ENCODE results near the gene ZNF202. TPM values are rescaled to one million over a fixed set of nuclear protein-coding genes. Genes with fewer than 3 reads are reported as not detected.

Gene ZNF202
- total RNA-seq: 5.6 and 6.5 TPM in 2 replicates

GRCh38 chr11:123741159-123742030 lies at the start of gene ZNF202:
ZNF202 (minus strand) TSS chr11:123741660; CDS start chr11:123730888, 10,772 bp downstream.
- peak; percentile 94 for DNase-seq (ENCODE audit: insufficient read length, low spot score, missing footprints)
- Histone ChIP-seq H3K4me3 (ENCODE audit: insufficient read depth, low read length) (peak within 1 kb of the TSS; percentile 89), H3K9me3 (ENCODE audit: low read depth, low read length) (no peaks in the 10 kb centered on the region), H3K36me3 (ENCODE audit: insufficient read depth, low read length) (peaks cover 13% of the 10 kb centered on the region), H3K79me2 (ENCODE audit: insufficient read depth, low read length) (peaks cover 55% of the 10 kb centered on the region), H3K4me2 (ENCODE audit: insufficient read depth, low read length) (peak within 1 kb of the TSS; percentile 97), H3K4me1 (ENCODE audit: insufficient read depth, low read length) (peaks cover 12% of the 10 kb centered on the region), H3K27me3 (ENCODE audit: insufficient read depth, low read length) (no peaks in the 10 kb centered on the region), H3K27ac (ENCODE audit: low read depth, low read length) (peak within 1 kb of the TSS; percentile 67), H4K20me1 (ENCODE audit: insufficient read depth, low read length) (peaks cover 8% of the 10 kb centered on the region), H2AFZ (ENCODE audit: low read length) (peak within 1 kb of the TSS; percentile 100)
- TF ChIP-seq CTCF (IDR thresholded peaks at IDR 0.05; ENCODE audit: extremely low read depth, low read depth, low read length): no peak

DNA sequence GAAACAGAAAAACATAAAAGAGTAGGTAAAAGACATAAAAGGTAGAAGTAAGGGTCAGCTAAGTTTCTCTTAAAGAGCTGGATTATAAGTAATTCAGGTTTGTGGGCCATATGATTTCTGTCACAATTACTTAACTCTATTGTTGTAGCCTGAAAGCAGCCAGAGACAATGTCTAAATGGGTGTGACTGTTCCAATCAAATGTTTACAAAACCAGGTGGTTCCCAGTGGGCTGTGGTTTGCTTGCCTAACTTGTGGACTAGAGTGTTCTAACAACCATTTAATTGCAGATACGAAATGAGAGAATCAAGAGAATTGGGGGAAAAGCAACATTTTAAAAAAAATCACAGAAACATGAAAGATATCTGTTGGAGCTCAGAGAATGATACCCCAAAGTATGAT lies 42.1 kb upstream of the ZNF202 start:
- Histone ChIP-seq H4K20me1 (ENCODE audit: insufficient read depth, low read length) (no peaks in the 10 kb centered on the region), H2AFZ (ENCODE audit: low read length) (no peak overlapping the region), H3K79me2 (ENCODE audit: insufficient read depth, low read length) (no peaks in the 10 kb centered on the region), H3K4me1 (ENCODE audit: insufficient read depth, low read length) (no peaks in the 10 kb centered on the region), H3K4me2 (ENCODE audit: insufficient read depth, low read length) (no peak overlapping the region), H3K9me3 (ENCODE audit: low read depth, low read length) (no peaks in the 10 kb centered on the region), H3K27ac (ENCODE audit: low read depth, low read length) (no peak overlapping the region), H3K27me3 (ENCODE audit: insufficient read depth, low read length) (no peaks in the 10 kb centered on the region), H3K4me3 (ENCODE audit: insufficient read depth, low read length) (no peak overlapping the region), H3K36me3 (ENCODE audit: insufficient read depth, low read length) (no peaks in the 10 kb centered on the region)
- no peak for DNase-seq (ENCODE audit: insufficient read length, low spot score, missing footprints)
- no peak for TF ChIP-seq CTCF (IDR thresholded peaks at IDR 0.05; ENCODE audit: extremely low read depth, low read depth, low read length)

DNA sequence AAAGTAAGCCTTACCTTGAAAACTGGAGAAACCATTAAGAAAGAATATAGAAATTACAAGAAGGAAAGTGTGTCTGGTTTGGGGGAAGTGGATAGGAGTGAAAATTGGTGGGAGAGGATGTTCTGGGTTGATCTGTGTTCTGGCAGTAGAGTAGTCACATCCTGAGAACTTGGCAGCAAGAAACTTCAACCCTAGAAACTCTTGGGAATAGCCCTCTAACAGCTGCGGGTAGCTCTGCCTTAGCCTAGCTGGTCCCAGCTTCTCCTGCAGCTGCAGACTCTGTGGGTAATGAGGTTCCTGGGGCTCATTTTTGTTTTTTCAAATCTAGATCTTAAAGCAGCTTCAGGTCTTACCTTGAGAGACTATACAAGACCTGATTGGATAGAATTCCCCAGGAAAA lies 37.1 kb upstream of the ZNF202 start:
- H3K36me3 ChIP-seq (ENCODE audit: insufficient read depth, low read length): no peaks in the 10 kb centered on the region
- H3K4me2 ChIP-seq (ENCODE audit: insufficient read depth, low read length): no peak overlapping the region

More for the DNA sequence above, 37.1 kb upstream of the ZNF202 start:
- Histone ChIP-seq H3K27ac (ENCODE audit: low read depth, low read length) (no peak overlapping the region), H3K4me1 (ENCODE audit: insufficient read depth, low read length) (no peaks in the 10 kb centered on the region), H3K27me3 (ENCODE audit: insufficient read depth, low read length) (no peaks in the 10 kb centered on the region), H2AFZ (ENCODE audit: low read length) (no peak overlapping the region), H3K9me3 (ENCODE audit: low read depth, low read length) (no peaks in the 10 kb centered on the region), H3K79me2 (ENCODE audit: insufficient read depth, low read length) (no peaks in the 10 kb centered on the region), H3K4me3 (ENCODE audit: insufficient read depth, low read length) (no peak overlapping the region), H4K20me1 (ENCODE audit: insufficient read depth, low read length) (no peaks in the 10 kb centered on the region)
- no peak for DNase-seq (ENCODE audit: insufficient read length, low spot score, missing footprints)
- no peak for TF ChIP-seq CTCF (IDR thresholded peaks at IDR 0.05; ENCODE audit: extremely low read depth, low read depth, low read length)
